ENCODE results near the gene EPHX1. TPM values are rescaled to one million over a fixed set of nuclear protein-coding genes. Genes with fewer than 3 reads are reported as not detected.

The EPHX1 gene
- total RNA-seq, 1 donor: 39.4 TPM

GRCh38 chr1:225770561-225771248 lies 39.2 kb upstream of the EPHX1 start:
- no peak for TF ChIP-seq CTCF (IDR thresholded peaks at IDR 0.05; ENCODE audit: insufficient read depth, low read length)
- no peak overlapping the region for H3K4me3 ChIP-seq (ENCODE audit: low read depth, low read length)
- no peak for DNase-seq (ENCODE audit: low read depth)

- DNase-seq (ENCODE audit: low read depth): no peak
- TF ChIP-seq CTCF (IDR thresholded peaks at IDR 0.05; ENCODE audit: insufficient read depth, low read length): no peak
- no peak overlapping the region for H3K4me3 ChIP-seq (ENCODE audit: low read depth, low read length)
These were observed 38.1 kb upstream of the EPHX1 start for GRCh38 chr1:225771661-225772322.

- TF ChIP-seq CTCF (IDR thresholded peaks at IDR 0.05; ENCODE audit: insufficient read depth, low read length): peak; percentile 95
- no peak overlapping the region for H3K4me3 ChIP-seq (ENCODE audit: low read depth, low read length)
- DNase-seq (ENCODE audit: low read depth): peak; percentile 89
These were observed 37.6 kb upstream of the EPHX1 start for GRCh38 chr1:225772323-225772768.

GRCh38 chr1:225772848-225773247 lies 37.1 kb upstream of the EPHX1 start:
- no peak overlapping the region for H3K4me3 ChIP-seq (ENCODE audit: low read depth, low read length)
- TF ChIP-seq CTCF (IDR thresholded peaks at IDR 0.05; ENCODE audit: insufficient read depth, low read length): no peak
- DNase-seq (ENCODE audit: low read depth): peak; percentile 22

- no peak overlapping the region for H3K4me3 ChIP-seq (ENCODE audit: low read depth, low read length)
- no peak for TF ChIP-seq CTCF (IDR thresholded peaks at IDR 0.05; ENCODE audit: insufficient read depth, low read length)
- no peak for DNase-seq (ENCODE audit: low read depth)
These were observed 35.4 kb upstream of the EPHX1 start for GRCh38 chr1:225774281-225775147.

- H3K4me3 ChIP-seq (ENCODE audit: low read depth, low read length): no peak overlapping the region
- no peak for DNase-seq (ENCODE audit: low read depth)
- no peak for TF ChIP-seq CTCF (IDR thresholded peaks at IDR 0.05; ENCODE audit: insufficient read depth, low read length)
These were observed 33.6 kb upstream of the EPHX1 start for GRCh38 chr1:225776294-225776693.

Measured in fibroblast of the aortic adventitia (primary cell).